Hepatocyte (in vitro differentiated cells): ENCODE data around the gene PHF1. TPM values are rescaled to one million over a fixed set of nuclear protein-coding genes. Genes with fewer than 3 reads are reported as not detected.

ENCODE experiments used
- DNase-seq: peaks from one replicate; pipeline ENCODE4 v3.0.0-alpha.2; 2016; ENCODE audit warnings: low spot score
- H2AFZ ChIP-seq: fragments of 200-600 bp; sonication (generic); 2 replicates; pipeline ENCODE4 v1.6.0; 2016; ENCODE audit warnings: antibody characterized with exemption, mild to moderate bottlenecking
- H3K27ac ChIP-seq: fragments of 200-600 bp; sonication (generic); 2 replicates; pipeline ENCODE4 v1.5.1; 2016; ENCODE audit warnings: mild to moderate bottlenecking
- H3K27me3 ChIP-seq: fragments of 200-600 bp; sonication (generic); 2 replicates; pipeline ENCODE4 v1.6.1; 2016
- H3K36me3 ChIP-seq: fragments of 200-600 bp; sonication (generic); replicated peaks from 2 replicates; pipeline ENCODE4 v1.5.1; 2016; ENCODE audit warnings: low read depth; ENCODE audit not compliant: insufficient read depth
- H3K4me1 ChIP-seq: fragments of 200-600 bp; sonication (generic); 2 replicates; pipeline ENCODE4 v1.5.1; 2016; ENCODE audit warnings: mild to moderate bottlenecking, moderate library complexity; ENCODE audit not compliant: insufficient read depth
- H3K4me2 ChIP-seq: fragments of 200-600 bp; sonication (generic); 2 replicates; pipeline ENCODE4 v1.6.0; 2016
- H3K4me3 ChIP-seq: fragments of 200-600 bp; sonication (generic); 2 replicates; pipeline ENCODE4 v1.5.1; 2016; ENCODE audit warnings: mild to moderate bottlenecking
- H3K79me2 ChIP-seq: fragments of 200-600 bp; sonication (generic); 2 replicates; pipeline ENCODE4 v1.6.0; 2017; ENCODE audit warnings: mild to moderate bottlenecking
- H3K9me2 ChIP-seq: fragments of 200-600 bp; sonication (generic); replicated peaks from 2 replicates; pipeline ENCODE4 v1.6.0; 2017; ENCODE audit warnings: mild to moderate bottlenecking; ENCODE audit not compliant: insufficient read depth
- H3K9me3 ChIP-seq: fragments of 200-600 bp; sonication (generic); 2 replicates; pipeline ENCODE4 v1.5.1; 2016; ENCODE audit warnings: low read depth, mild to moderate bottlenecking
- H4K20me1 ChIP-seq: fragments of 200-600 bp; sonication (generic); 2 replicates; pipeline ENCODE4 v1.6.0; 2016; ENCODE audit warnings: mild to moderate bottlenecking; ENCODE audit not compliant: insufficient read depth, poor library complexity, severe bottlenecking
- CTCF ChIP-seq: fragments of 200-600 bp; sonication (generic); IDR thresholded peaks from 2 replicates; pipeline ENCODE4 v1.5.1; 2016; ENCODE audit warnings: antibody characterized with exemption, mild to moderate bottlenecking; ENCODE audit not compliant: poor library complexity
- EZH2 ChIP-seq: fragments of 200-600 bp; sonication (generic); IDR thresholded peaks from 2 replicates; pipeline ENCODE4 v1.6.1; 2016; ENCODE audit warnings: antibody characterized with exemption, mild to moderate bottlenecking, borderline replicate concordance
- EZH2phosphoT487 ChIP-seq: fragments of 200-600 bp; sonication (generic); IDR thresholded peaks from one replicate; pipeline ENCODE4 v1.6.1; 2018; ENCODE audit warnings: antibody characterized with exemption, mild to moderate bottlenecking, low read depth, moderate library complexity; ENCODE audit not compliant: unreplicated experiment, severe bottlenecking
- WGBS: methylation state at CpG from one replicate; pipeline ENCODE4 v1.1.6; 2016; ENCODE audit warnings: low lambda C conversion rate; ENCODE audit errors: missing lambda C conversion rate; 5-methylcytosine and 5-hydroxymethylcytosine counted together
- polyA plus RNA-seq: library from polyadenylated mRNA; unstranded; fragments of >200 nt; fragmentation: Nextera tagmentation; extraction: Ambion mirVana; gene quantifications from 2 replicates; pipeline ENCODE4 v1.2.1, GENCODE V29; 2016
- total RNA-seq: library from RNA; depleted of rRNA; stranded (reverse); fragments of >200 nt; gene quantifications from 2 replicates; pipeline ENCODE4 v1.2.3, GENCODE V29; 2014

Gene PHF1
- total and polyA plus RNA-seq, 2 experiments from 2014 or later = 37.2 to 42.4 TPM

- no peaks in the 10 kb centered on the region for H3K9me2 ChIP-seq
- H4K20me1 ChIP-seq = peaks cover 3% of the 10 kb centered on the region
- H3K79me2 ChIP-seq = peaks cover 39% of the 10 kb centered on the region
- H3K4me3 ChIP-seq = no peak overlapping the region
- TF ChIP-seq EZH2 (no peak), CTCF (no peak), EZH2phosphoT487 (no peak)
- H3K27me3 ChIP-seq = no peaks in the 10 kb centered on the region
- H3K36me3 ChIP-seq = no peaks in the 10 kb centered on the region
- H3K9me3 ChIP-seq = no peaks in the 10 kb centered on the region
- no peak overlapping the region for H3K27ac ChIP-seq
- 82% methylated on average over 2 of the region's 2 CpGs for WGBS
- peak overlapping the region; percentile 75 for H3K4me2 ChIP-seq
- H3K4me1 ChIP-seq = peaks cover 30% of the 10 kb centered on the region
- DNase-seq = no peak
- H2AFZ ChIP-seq = no peak overlapping the region
Observed at GRCh38 chr6:33421344-33421643, 10.5 kb downstream of the PHF1 start.

DNA sequence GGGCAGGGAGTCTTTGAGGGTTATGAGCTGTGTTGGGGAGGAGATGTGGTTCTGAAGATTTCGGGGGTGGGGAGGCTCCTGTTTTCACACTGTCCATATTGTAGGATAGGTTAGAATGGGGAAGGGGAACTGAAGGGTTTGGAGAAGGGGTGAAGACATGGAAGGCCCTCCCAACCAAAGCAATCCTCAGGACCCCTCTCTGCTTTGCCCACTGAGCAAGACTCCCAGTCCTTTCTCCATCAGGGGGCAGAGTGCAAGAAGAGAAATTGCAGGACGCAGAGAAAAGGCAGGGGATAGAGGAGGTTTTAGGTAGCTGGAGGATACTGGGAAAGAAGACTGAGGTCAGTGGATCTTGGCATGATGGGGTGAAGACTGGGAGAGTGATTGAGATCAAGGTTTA is 13.0 kb downstream of the PHF1 start:
- Histone ChIP-seq H3K4me1 (peaks cover 36% of the 10 kb centered on the region), H3K79me2 (peaks cover 43% of the 10 kb centered on the region), H3K4me3 (no peak overlapping the region), H3K9me2 (no peaks in the 10 kb centered on the region), H3K36me3 (no peaks in the 10 kb centered on the region), H3K27ac (peak overlapping the region; percentile 99), H3K9me3 (no peaks in the 10 kb centered on the region), H3K4me2 (no peak overlapping the region), H4K20me1 (no peaks in the 10 kb centered on the region), H2AFZ (no peak overlapping the region), H3K27me3 (no peaks in the 10 kb centered on the region)
- WGBS = 100% methylated on average over 2 of the region's 2 CpGs
- no peak for TF ChIP-seq EZH2phosphoT487
- TF ChIP-seq CTCF = no peak
- TF ChIP-seq EZH2 = no peak
- no peak for DNase-seq

- H3K4me1 ChIP-seq = peaks cover 32% of the 10 kb centered on the region
- no peak for DNase-seq
- no peaks in the 10 kb centered on the region for H3K36me3 ChIP-seq
- peak overlapping the region; percentile 42 for H2AFZ ChIP-seq
- WGBS = 20% methylated on average over 11 of the region's 12 CpGs
- H3K27me3 ChIP-seq = no peaks in the 10 kb centered on the region
- peak overlapping the region; percentile 99 for H3K27ac ChIP-seq
- peak overlapping the region; percentile 91 for H3K4me2 ChIP-seq
- no peaks in the 10 kb centered on the region for H3K9me3 ChIP-seq
- peak overlapping the region; percentile 66 for H3K4me3 ChIP-seq
- H3K9me2 ChIP-seq = no peaks in the 10 kb centered on the region
- H4K20me1 ChIP-seq = no peaks in the 10 kb centered on the region
- no peak for TF ChIP-seq EZH2
- no peak for TF ChIP-seq CTCF
- no peak for TF ChIP-seq EZH2phosphoT487
- peaks cover 50% of the 10 kb centered on the region for H3K79me2 ChIP-seq
Observed at GRCh38 chr6:33424855-33425667, 14.2 kb downstream of the PHF1 start.
